Measurements from ENCODE around the gene CES4A.

CES4A gene

DNA sequence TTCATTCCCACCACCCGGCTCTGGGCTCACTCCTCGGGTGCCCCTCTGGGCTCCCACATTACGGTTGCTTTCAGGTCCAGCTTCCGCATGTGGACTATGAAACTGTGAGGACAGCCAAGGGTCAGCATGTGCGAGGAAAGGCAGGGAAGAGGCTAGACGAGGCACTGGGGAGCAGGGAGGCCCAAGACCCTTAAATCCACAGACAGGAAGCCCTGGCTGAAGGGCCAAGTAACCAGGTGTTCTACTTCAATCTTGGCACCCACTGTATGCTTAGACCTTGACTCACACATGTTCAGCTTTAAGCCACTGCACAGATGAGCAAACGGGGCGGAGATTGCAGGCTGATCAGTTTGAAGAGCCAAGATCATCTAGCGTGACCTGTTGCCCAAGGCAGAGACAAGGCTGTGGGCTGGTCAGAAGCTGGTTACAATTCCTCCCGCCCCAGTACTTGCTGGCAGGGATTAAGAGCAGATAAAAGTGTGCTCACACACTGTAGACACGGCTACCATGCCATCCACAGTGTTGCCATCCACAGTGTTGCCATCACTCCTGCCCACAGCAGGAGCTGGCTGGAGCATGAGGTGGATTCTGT lies at the start of gene CES4A:
CES4A (plus strand) TSS at position 393 of the 592 bp plus-strand sequence; CDS start at position 577, 184 bp downstream.
- H3K4me3 ChIP-seq: no peak within 1 kb of the TSS
- intact Hi-C loops (cut with DNase I; ENCODE audit: low total_unique reads): no loop called here
- no peak within 1 kb of the TSS for H3K27ac ChIP-seq
- no peaks in the 10 kb centered on the region for H3K36me3 ChIP-seq
- peaks cover 0 to 2% of the 10 kb centered on the region in 2 donors for H3K27me3 ChIP-seq
- DNase-seq: no peak
- TF ChIP-seq, protein P1, sequence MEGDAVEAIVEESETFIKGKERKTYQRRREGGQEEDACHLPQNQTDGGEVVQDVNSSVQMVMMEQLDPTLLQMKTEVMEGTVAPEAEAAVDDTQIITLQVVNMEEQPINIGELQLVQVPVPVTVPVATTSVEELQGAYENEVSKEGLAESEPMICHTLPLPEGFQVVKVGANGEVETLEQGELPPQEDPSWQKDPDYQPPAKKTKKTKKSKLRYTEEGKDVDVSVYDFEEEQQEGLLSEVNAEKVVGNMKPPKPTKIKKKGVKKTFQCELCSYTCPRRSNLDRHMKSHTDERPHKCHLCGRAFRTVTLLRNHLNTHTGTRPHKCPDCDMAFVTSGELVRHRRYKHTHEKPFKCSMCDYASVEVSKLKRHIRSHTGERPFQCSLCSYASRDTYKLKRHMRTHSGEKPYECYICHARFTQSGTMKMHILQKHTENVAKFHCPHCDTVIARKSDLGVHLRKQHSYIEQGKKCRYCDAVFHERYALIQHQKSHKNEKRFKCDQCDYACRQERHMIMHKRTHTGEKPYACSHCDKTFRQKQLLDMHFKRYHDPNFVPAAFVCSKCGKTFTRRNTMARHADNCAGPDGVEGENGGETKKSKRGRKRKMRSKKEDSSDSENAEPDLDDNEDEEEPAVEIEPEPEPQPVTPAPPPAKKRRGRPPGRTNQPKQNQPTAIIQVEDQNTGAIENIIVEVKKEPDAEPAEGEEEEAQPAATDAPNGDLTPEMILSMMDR (IDR thresholded peaks at IDR 0.05): no peak
- H3K4me1 ChIP-seq: no peaks in the 10 kb centered on the region
- no peaks in the 10 kb centered on the region for H3K9me3 ChIP-seq

DNA sequence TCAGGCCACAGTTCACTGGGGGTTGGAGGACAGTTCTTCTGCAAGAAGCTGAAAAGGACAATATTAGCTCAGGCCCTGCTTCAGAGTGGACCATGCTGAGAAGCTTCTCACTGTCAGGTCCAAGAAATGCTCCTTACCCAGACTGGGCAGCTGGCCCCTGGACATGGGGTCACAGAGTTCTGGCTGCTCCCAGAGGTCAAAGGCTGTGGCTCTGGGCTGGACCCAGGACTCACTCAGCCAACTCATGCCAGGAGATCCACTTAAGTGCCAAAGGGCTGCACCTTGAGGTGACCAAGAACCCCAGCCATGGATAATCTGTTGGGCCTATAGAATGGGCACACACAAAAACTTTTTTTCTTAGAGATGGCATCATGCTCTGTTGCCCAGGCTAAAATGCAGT lies 49.0 kb upstream of the CES4A start:
- Histone ChIP-seq H3K9me3 (no peaks in the 10 kb centered on the region), H3K4me3 (no peak overlapping the region), H3K4me1 (peaks cover 0 to 26% (median 19%) of the 10 kb centered on the region in 4 donors), H3K27ac (no peak overlapping the region), H3K36me3 (peaks cover 25 to 72% (median 61%) of the 10 kb centered on the region in 3 donors), H3K27me3 (no peaks in the 10 kb centered on the region)
- TF ChIP-seq, protein P1 (IDR thresholded peaks at IDR 0.05): no peak
- intact Hi-C loops (cut with DNase I; ENCODE audit: low total_unique reads): no loop called here
- no peak for DNase-seq

DNA sequence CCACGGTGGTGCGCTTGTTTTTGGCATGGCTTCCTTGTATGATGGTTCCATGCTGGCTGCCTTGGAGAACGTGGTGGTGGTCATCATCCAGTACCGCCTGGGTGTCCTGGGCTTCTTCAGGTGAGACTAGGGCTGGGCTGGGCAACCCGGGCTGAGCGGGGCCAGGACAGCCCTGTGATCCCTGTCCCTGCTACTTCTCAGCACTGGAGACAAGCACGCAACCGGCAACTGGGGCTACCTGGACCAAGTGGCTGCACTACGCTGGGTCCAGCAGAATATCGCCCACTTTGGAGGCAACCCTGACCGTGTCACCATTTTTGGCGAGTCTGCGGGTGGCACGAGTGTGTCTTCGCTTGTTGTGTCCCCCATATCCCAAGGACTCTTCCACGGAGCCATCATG lies 48.2 kb upstream of the CES4A start:
- H3K27me3 ChIP-seq: no peaks in the 10 kb centered on the region
- H3K36me3 ChIP-seq: peaks cover 25 to 72% (median 61%) of the 10 kb centered on the region in 3 donors
- intact Hi-C loops (cut with DNase I; ENCODE audit: low total_unique reads): no loop called here
- TF ChIP-seq, protein P1 (IDR thresholded peaks at IDR 0.05): no peak
- no peak overlapping the region for H3K27ac ChIP-seq
- H3K4me1 ChIP-seq: peaks cover 0 to 25% (median 18%) of the 10 kb centered on the region in 4 donors
- DNase-seq: no peak
- H3K9me3 ChIP-seq: no peaks in the 10 kb centered on the region
- no peak overlapping the region for H3K4me3 ChIP-seq

- no peak overlapping the region for H3K4me3 ChIP-seq
- intact Hi-C loops (cut with DNase I; ENCODE audit: low total_unique reads): no loop called here
- no peak for DNase-seq
- TF ChIP-seq, protein P1 (IDR thresholded peaks at IDR 0.05): no peak
- peaks cover 25 to 61% (median 58%) of the 10 kb centered on the region in 3 donors for H3K36me3 ChIP-seq
- peaks cover 0 to 4% (median 2%) of the 10 kb centered on the region in 4 donors for H3K4me1 ChIP-seq
- no peaks in the 10 kb centered on the region for H3K9me3 ChIP-seq
- H3K27ac ChIP-seq: no peak overlapping the region
- H3K27me3 ChIP-seq: no peaks in the 10 kb centered on the region
Measured at GRCh38 chr16:66942981-66943380, 45.4 kb upstream of the CES4A start.

GRCh38 chr16:66943426-66944053 lies 44.8 kb upstream of the CES4A start:
- TF ChIP-seq, protein P1 (IDR thresholded peaks at IDR 0.05): no peak
- no peaks in the 10 kb centered on the region for H3K27me3 ChIP-seq
- intact Hi-C loops (cut with DNase I; ENCODE audit: low total_unique reads): no loop called here
- no peak for DNase-seq
- peaks cover 0 to 9% (median 6%) of the 10 kb centered on the region in 4 donors for H3K4me1 ChIP-seq
- H3K9me3 ChIP-seq: no peaks in the 10 kb centered on the region
- no peak overlapping the region for H3K4me3 ChIP-seq
- peaks cover 25 to 55% (median 53%) of the 10 kb centered on the region in 3 donors for H3K36me3 ChIP-seq
- no peak overlapping the region for H3K27ac ChIP-seq

Data from tibial artery (tissue), 4 donors.